Subcutaneous adipose tissue (tissue), 4 donors: ENCODE results near the gene NFAM1. TPM values are rescaled to one million over a fixed set of nuclear protein-coding genes. Genes with fewer than 3 reads are reported as not detected.

Source experiments
- CTCF ChIP-seq: fragments of 450-650 bp; IDR thresholded peaks from one replicate; pipeline ENCODE4 v1.5.1; 2016; ENCODE audit warnings: low read depth, mild to moderate bottlenecking, control low read depth, antibody characterized with exemption, moderate library complexity
- total RNA-seq, 4 donors: library from RNA; depleted of rRNA; stranded (reverse); fragments of >200 nt; gene quantifications; one replicate each; pipeline ENCODE4 v1.1.0, GENCODE V29; 2016

The NFAM1 gene
- 10 to 100 TPM in 1 of 4 donors, 1 to 10 TPM in 3; 2.6 to 10.9 (median 5.8) TPM for total RNA-seq

GRCh38 chr22:42432020-42432596 is at the start of gene NFAM1:
Gene NFAM1, minus strand, starts transcription at chr22:42432403. Its CDS starts 46 bp downstream, at chr22:42432357.
- TF ChIP-seq CTCF, result no peak

DNA sequence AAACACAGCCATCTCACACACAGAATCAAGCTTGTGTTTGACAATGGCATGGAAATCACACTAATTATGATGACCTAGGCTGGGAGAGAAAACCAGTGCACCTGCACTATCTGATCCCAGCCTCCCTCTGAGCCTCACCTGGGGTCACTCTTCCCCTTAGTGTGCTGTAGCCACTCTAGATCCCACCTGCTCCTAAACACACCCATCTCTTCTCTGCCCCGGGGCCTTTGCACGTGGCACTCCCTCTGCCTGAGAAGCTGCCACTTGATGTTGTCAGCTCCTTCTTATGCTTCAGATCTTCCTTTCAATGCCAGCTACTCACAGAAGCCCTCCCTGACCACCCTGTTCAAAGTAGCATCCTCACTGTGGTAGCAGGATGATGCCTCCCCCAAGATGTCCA is 42.9 kb upstream of the NFAM1 start:
- no peak for TF ChIP-seq CTCF

GRCh38 chr22:42473484-42474193 is 41.4 kb upstream of the NFAM1 start:
- TF ChIP-seq CTCF, result no peak

DNA sequence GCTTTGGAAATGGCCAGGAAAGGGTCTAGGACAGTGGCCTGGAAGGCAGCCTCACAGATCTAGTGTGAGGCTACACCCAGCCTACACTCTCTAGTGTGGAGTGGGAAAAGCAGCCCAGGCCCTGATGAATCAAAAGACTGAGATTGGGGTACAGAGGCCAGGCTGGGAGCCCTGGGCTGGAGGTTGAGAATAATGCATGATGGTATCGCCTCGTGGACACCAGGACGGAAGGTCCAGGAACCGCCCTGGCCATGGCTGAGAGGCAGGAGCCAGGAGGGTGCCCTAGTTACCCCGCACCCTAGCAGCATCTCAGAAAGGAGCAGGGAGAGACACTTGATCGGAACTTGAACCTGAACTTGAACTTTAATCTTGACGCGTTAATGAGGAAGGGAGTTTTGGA is 40.5 kb upstream of the NFAM1 start:
- TF ChIP-seq CTCF, result no peak

GRCh38 chr22:42471441-42471840 is 39.2 kb upstream of the NFAM1 start:
- no peak for TF ChIP-seq CTCF

GRCh38 chr22:42470366-42471082 is 38.3 kb upstream of the NFAM1 start:
- no peak for TF ChIP-seq CTCF

DNA sequence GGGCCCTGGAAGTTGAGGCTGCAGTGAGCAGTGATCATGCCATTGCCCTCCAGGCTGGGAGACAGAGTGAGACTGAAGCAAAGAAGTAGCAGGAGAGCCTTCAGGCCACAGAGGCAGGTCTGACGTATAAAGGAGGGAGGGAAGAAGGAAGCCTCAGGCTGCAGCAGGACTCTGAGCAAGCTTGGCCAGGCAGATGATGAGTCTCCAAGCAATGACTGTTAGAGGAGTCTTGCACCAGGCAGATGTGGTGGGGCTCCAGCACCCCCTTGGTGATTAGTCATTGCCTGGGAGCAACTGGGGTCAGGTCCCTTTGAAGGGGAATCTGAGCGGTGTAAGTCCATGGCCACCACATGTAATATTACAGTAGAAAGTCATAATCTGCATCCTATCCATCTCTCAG is 36.6 kb upstream of the NFAM1 start:
- TF ChIP-seq CTCF, result no peak
